Activated CD4-positive, CD25-positive, alpha-beta regulatory T cell treated with anti-CD3 and anti-CD28 coated beads, Interleukin-2, amount 50 U/mL, for 16 hours (primary cell): ENCODE results near the gene BTNL9.
"Not testable (repeated sequence)": the region's sequence is repeated elsewhere in the genome, so short reads cannot be mapped to it uniquely, and the experiment has no call there.

Experiments
- DNase-seq: peaks from one replicate; pipeline ENCODE4 v3.0.0-alpha.2; 2020; ENCODE audit warnings: low read depth, low spot score

Gene BTNL9

DNA sequence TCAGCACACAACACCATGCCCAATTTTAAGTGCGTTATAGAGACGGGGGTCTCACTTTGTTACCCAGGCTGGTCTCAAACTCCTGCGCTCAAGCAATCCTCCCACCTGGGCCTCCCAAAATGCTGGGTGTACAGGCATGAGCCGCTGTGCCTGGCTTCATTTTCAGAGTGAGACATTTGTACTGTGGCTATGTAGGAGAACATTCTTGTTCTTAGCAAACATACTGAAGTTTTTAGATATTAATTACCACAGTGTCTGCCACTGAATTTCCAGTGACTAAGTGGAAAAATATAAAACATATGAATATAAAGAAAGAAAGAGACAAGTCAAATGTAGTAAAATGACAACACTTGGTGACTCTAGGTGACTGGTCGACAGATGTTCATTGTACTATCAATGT is 20.9 kb downstream of the BTNL9 start:
- no peak for DNase-seq

DNA sequence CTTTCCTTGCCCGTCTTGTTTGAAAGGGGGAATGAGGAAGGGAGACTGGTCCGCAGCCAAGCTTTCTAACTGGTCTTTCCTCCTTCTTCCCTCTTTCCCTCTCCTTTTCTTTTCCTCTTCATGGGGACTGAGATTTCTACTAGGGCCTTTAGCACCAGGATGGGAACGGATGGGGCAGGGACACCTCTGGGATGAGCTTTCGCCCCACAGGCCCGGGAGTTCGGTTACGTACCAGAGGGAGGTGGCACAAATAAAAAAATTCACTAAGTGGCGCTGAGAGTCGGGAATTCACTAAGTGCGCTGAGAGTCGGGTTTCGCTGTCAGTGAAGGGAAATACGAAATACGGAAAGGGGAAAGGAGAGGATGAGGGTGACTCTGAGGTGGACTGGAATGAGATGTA is 21.6 kb downstream of the BTNL9 start:
- no peak for DNase-seq

DNA sequence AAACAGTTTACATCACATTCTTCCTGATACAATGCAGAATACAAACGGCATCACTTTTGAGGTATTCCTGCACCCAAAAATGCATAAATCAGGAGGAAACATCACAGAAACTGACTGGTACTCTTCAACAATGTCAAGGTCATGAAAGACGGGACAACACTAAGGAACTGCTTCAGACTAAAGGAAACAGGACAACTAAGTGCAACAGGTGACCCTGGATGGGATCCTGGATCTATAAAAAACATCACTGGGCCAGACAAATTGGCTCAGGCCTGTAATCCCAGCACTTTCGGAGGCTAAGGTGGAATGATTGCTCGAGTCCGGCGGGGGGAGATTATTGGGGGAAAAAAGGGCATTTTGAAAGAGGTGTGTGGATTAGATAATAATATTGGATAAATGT is 22.6 kb downstream of the BTNL9 start:
- no peak for DNase-seq

DNA sequence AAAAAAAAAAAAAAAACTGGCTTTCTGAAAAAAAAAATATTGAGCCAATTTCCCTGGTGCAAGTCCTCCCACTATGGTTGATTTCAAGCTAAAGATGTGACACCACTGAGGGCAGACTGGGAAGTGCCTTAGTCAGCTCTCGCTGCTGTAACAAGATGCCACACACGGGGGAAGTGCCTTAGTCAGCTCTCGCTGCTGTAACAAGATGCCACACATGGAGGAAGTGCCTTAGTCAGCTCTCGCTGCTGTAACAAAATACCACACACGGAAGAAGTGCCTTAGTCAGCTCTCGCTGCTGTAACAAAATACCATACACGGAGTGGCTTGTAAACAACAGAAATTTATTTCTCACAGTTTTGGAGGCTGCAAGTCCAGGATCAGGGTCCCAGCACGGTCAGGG is 23.4 kb downstream of the BTNL9 start:
- no peak for DNase-seq

DNA sequence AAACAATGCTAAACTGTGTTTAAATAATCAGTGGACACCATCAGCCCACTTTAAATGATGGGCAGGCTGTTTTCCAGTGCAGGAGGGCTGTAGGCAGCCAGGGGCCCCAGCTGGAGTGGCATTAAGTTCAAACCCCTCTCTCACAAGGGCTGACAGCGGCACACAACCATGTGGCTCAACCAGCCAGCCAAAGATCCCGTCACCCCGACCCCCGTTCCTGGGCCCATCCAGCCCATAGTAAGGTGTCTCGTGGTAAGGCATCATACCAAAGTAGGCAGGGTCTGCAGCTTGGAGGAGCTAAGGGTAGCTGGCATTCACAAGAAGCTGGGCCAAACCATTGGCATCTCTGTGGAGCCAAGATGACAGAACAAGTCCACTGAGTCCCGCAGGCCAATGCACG is 24.9 kb downstream of the BTNL9 start:
- no peak for DNase-seq

DNA sequence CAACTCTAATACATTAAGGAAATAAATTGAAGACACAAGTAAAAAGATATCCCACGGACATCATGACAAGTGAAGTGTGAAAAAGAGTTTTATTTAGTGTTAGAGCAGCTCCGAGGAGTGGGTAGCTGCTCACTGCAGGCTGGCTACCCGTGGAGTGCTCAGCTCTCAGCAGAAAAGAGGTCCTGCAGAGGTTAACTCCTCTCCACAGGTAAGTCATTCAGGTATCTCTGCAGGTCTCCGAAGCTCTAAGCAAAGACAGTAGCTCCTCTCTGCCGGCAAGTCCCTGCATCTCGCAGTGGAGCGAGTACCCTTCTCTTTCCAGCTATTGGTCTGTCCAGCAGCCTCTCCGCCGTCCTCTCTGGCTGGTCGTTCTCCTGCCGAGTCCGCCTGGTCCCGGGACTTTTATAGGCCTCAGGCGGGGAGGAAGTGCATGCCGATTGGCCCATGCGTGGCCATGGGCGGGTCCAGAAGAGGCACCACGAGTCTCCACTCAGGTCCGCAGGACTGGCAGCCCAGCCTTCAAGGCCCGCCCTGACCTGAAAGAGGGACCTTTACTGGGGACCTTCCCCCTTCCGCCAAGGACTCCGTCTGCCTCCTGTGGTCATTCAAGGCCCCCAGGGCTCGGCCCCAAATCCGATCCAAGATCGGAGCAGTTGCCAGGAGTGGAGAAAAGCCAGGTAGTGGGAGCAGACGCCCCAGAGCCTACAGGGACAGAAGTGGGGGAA is 29.9 kb downstream of the BTNL9 start:
- DNase-seq: no peak

DNA sequence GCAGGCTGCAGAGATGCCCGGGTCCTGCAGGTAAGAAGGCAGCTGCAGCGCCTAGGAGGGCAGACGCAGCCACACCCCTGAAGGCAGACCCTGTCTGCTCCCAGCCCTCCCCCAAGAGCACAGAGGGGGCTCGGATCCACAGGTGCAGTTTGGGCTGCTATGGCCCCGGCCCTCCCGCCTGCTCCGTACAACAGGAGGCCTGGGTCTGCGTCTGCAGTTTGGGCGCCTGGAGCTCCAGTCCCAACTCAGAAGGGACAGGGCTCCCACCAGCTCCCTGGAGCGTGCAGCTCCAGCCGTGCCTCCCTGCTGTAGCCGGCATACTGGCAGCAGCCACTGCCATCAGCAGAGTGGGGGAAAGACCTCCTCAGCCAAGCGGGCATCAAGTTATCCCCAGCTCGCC is 30.5 kb downstream of the BTNL9 start:
- DNase-seq: no peak

DNA sequence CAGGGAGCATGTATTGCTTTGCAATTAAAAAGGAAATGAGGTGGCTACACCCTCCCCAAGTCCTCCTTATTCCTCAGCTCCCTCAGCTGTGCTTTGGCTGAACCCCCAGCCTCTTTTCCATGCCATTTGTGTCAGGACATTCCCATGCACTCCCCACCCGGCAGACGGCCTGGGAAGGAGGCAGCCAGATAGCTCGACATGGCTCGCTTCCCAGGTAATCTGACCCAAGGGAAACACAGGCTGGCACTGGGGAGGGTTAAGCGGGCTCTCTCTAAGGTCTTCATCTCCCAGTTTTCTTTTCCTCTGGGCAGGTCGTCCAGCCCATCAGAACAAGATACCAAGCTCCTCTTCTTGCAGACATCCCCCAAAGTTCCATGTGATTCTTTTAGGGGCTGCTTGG is 31.2 kb downstream of the BTNL9 start:
- DNase-seq: no peak

DNA sequence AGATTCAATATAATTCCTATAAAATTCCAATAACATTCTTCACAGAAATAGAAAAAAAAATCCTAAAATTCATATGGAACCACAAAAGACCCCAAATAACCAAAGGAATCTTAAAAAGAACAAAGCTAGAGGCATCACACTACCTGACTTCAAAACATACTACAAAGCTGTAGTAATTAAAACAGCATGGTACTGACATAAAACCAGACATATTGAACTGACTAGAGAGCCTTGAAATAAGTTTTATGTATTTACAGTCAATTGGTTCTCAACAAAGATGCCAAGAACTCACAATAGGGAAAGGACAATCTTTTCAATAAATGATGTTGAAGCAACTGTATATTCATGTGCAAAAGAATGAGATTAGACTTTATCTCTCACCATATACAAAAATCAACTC is 36.9 kb downstream of the BTNL9 start:
- DNase-seq: no peak

DNA sequence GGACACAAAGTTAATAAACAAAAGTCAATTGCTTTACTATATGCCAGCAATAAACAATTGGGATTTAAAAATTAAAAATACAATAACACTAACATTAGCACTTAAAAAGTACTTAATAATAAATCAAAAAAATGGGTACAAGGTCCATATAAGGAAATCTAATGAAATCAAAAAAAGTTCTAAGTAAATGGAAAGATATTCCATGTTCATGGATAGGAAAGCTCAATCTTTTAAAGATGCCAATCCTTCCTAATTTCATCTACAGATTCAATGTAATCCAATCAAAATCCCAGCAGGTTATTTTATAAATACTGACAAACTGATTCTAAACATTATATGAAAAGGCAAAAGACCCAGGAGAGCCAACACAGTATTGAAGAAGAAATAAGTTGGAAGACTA is 41.9 kb downstream of the BTNL9 start:
- DNase-seq: no peak

DNA sequence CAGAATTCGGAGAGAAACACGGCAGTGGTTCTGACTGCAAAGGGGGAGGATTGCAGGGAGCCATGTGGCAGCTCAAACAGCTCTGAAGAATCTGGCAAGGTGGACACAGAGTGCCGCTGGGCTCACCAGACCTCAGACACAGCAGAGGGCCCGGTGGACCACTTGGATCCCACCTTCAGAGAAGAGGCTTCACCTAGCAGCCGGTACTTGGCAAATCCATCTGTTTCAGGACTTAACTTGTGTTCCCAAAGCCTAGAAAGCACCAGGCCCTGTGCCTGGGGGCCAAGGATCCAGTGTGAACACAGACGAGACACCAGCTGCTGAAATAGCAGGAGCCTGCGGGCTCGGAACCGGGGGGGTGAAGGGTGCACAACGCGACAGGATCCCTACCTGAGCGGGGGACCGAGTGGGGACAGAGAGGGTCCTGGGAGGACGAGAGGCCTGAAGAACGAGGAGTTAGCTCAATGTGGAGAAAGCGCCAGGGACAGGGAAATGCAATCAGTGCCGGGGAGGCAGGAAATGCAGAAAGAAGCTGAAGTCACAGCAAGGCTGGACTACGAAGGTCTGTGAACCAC is 44.6 kb downstream of the BTNL9 start:
- DNase-seq: no peak

DNA sequence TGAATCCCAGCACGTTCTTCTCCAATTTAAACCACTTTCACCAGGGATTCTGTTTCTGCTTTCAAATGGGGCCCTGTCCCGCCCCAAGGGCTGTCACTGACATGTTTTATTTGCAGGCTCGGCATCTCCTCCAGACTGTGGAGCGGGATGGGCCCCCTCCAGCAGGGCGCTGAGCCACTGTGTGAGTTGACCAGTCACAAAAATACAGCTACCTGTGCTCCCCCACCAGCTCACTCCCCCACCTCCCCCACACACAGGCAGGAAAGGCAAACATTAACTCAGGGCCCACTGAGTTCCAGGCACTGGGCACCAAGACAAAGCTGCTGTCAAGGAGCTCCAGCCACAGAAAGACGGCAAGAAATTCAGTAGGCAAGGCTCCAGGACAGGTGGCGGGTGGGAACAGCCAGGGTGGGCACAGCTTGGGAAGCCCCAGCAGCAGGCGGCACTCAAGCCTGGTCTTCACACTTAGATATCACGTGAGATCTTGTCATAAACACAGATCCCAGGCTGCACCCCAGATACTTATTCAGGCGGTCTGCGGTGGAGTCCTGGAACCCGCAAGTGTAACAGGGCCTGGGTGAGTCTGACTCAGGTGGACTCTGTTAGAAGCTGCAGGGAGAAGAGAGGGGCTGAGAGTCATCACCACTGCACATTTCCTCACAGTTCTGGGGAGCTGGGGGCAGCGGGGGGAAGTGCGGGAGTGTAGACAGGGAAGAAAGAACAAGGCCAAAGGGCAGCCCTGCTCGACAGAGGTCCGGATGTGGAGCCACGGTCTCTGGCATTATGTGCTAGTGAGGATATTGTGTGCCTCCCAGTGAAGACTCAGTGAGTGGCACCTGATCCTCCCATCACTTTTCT is 46.2 kb downstream of the BTNL9 start:
- no peak for DNase-seq

DNA sequence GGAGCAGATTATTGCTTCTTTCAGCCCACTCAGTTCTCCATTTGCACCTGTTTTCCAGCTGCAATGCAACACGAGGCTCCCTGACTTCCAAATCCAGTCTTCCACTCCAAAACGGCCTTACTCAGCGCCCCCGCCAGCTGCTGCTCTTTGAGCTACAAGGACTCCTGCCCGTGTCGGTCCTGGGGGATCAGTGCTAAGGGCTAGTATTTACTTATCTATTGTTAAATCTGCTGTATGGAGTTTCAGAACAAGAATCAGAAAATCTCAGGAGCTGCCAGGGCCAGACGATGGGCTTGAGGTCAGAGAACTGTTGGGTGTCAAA is 46.8 kb downstream of the BTNL9 start:
- DNase-seq: no peak

DNA sequence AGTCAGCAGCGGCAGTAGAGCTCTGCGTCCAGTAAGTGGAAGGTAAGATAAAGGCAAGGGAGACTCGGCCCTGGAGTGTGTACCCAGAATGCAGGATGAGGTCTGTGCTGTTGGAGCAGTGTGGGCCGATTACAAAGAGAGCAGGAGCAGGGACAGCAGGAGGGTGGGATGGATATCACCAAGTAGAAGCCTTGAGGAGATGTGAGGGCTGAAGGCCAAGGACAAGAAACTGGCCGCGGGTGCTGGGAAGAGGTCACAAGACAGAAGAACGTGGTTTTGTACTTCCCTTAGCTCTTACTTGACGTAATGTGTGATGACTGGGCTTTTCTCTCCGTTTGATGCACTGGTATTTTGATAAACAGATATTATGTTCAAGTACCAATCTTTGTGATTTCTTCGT is 47.2 kb downstream of the BTNL9 start:
- no peak for DNase-seq

DNA sequence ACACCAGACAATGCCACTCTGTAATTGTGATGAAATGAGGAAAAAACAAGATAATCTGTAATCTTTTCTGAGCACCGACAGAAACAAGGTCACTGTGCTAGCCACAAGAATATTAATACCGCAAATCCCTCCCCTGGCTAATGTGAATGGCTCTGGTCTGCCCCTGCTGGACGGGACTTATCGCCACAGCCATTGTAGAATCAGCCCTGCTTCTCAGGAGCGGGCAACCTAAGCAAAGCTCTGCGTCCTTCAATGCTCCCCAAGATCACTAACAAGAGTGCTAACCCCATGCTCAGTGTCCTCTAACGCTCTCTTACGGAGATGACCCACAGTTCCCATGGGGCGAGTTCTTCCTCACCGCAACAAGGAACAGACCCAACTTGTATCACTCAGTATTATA is 48.2 kb downstream of the BTNL9 start:
- DNase-seq: no peak

DNA sequence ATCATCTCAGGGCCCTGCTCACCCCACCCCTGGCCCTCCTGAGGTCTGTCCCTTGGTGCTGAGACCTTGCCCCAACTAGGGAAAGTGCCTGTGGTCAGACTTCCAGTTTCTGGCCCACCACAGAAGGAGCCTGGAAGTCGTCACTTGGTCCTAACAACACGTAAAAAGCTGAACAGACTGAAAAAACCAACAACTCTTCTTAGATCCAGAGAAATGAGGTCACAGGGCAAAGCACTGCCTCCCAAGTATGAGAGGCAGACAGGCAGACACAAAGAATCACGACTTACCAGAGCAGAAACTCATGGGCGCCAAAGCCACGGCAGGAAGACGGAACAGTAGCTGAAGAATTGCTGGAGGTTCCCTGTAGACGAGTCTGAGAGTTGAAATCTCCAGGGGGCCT is 52.4 kb downstream of the BTNL9 start:
- DNase-seq: no peak

DNA sequence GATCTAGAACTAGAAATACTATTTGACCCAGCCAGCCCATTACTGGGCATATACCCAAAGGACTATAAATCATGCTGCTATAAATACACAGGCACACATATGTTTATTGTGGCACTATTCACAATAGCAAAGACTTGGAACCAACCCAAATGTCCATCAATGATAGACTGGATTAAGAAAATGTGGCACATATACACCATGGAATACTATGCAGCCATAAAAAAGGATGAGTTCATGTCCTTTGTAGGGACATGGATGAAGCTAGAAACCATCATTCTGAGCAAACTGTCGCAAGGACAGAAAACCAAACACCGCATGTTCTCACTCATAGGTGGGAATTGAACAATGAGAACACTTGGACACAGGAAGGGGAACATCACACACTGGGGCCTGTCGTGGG is 55.1 kb downstream of the BTNL9 start:
- DNase-seq: not testable (repeated sequence)

DNA sequence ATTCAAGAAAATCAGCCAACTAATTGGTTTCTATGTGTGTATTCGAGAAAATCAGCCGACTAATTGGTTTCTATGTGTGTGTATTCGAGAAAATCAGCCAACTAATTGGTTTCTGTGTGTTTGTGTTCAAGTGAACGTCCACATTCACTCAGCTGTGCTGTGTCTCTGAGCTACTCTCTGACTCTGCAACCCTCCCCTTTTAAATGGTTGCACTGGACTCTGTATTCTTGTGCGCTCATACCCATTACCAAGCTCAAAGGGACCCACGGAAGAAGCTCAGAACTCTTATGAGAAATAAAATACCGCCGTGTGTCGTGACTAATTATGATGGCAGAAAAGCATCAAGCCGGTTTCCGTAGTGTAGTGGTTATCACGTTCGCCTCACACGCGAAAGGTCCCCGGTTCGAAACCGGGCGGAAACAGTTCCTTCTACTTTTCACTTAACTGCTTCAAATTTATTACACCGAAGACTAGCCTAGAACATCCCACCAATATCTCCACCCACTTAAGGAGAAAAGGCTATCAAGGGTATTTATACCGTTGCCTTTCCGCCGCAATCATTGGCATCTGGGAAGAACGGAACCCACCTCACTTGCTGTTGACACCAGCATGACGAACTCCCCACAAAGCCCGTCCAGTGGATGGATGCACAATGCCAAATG is 56.8 kb downstream of the BTNL9 start:
- not testable (repeated sequence) for DNase-seq

DNA sequence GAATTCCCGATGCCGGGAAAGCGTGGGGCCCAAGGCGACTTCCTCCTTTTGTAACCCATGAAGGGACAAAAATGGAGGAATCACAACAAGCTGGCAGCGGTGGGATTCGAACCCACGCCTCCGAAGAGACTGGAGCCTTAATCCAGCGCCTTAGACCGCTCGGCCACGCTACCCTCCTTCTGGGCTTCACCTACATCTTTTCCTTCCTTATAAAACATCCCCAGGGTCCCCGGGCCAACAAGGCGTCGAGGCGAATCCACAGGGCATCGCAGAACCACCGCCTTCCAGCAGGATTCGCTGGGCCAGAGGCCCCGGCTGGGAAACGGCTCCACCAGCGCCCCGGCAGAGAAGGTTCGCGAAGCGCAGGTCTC is 57.3 kb downstream of the BTNL9 start:
- not testable (repeated sequence) for DNase-seq

DNA sequence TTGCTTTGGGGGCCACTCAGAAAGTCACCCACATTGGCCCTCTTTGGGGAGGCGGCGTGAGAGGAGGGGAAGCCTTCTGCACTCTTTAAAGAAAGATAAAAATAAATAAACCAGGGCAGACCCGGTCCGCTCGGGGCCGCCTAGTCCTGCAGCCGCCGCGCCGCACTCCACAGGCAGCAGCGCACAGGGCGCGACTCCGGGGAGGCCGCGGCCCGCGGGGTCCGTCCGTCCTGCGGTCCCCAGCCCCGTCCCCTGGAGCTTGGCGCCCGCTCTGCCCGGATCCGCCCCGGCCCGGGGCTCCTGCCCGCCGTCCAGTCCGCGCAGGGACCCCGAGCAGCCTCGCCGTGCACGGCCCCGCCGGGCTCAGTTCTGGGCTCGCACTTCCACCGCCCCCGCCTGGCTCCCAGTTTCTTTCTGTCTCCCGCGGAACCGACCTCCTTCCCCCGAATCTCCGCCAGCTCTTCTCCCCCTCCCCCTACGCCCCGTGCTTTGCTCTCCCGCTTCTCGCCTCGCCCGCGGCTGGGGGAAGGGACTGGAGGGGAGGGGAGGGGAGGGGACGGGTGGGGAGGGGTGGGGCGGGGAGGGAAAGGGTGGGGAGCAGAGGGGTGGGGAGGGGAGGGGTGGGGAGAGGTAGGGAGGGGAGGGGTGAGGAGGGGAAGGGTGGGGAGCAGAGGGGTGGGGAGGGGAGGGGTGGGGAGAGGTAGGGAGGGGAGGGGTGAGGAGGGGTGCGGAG is 57.9 kb downstream of the BTNL9 start:
- DNase-seq: not testable (repeated sequence)

DNA sequence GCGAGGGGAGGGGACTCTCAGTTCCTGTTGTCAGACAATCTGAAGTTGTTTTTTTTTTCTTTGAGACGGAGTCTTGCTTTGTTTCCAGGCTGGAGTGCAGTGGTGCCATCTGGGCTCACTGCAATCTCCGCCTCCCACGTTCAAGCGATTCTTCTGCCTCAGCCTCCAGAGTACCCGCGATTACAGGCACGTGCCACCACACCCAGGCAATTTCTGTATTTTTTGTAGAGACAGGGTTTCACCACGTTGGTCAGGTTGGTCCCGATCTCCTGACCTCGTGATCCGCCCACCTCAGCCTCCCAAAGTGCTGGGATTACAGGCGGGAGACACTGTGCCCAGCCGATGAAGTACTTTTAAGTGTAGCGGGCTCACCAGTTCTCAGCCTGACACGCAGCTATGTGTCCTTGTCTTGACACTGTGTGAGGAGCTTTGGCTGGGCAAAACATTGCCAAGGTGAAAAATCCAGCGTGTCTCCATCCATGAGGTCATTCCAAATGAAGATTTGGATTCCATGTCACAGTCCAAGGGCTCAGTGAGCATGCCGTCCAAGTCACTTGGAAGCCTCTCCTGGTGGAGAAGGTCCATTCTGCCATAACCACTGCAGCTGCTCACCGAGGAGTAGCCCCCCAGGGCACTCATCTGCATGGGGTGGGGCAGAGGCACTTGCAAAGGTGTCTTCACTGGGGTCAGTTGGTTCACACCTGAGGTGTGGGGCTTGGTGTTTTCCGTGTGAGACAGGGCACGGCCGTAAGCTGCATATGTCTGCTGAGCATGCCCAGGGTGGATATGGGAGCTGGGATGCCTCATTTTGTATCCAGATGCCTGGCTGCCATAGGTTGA is 58.9 kb downstream of the BTNL9 start:
- DNase-seq: no peak
